ENCODE measurements around the gene KRTAP19-8. TPM values are rescaled to one million over a fixed set of nuclear protein-coding genes. Genes with fewer than 3 reads are reported as not detected.

Gene KRTAP19-8, protein sequence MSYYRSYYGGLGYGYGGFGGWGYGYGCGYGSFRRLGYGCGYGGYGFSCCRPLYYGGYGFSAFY
- total RNA-seq (not detected in 2 replicates), polyA plus RNA-seq (not detected in 2 replicates), polyA minus RNA-seq (not detected in 2 replicates)
- not detected for total RNA-seq (2013)

DNA sequence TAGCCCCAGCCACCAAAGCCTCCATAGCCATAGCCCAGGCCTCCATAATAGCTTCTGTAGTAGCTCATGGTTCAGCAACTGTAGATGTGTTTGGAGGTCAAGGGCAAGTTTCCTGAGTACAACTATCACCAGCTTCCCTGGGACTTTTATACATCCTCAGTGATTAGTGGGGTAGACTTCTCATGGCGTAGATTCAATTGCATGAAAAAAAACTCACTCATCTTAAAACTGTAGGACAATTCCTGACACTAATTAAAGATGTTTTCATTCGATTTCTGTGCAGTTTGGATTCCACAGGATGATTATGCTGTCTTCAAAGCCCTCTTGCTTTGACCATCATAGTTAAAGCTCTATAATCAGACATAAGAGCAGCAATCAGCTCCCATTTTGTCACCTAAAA lies at the start of gene KRTAP19-8:
TSS of gene KRTAP19-8 (minus strand) at position 101 of the 400 bp plus-strand sequence. CDS start at position 68, 33 bp downstream.
- Mint-ChIP-seq H3K4me3 (no peak within 1 kb of the TSS), H3K9me3 (ENCODE audit: insufficient read depth) (no peaks in the 10 kb centered on the region), H3K4me1 (no peaks in the 10 kb centered on the region), H3K27me3 (peaks cover 3% of the 10 kb centered on the region), H3K27ac (no peak within 1 kb of the TSS)
- intact Hi-C loops (cut with micrococcal nuclease) = no loop called here
- no peak within 1 kb of the TSS for H3K4me2 ChIP-seq (replicated peaks; ENCODE audit: low read depth, low read length, poor library complexity, severe bottlenecking)
- no peaks in the 10 kb centered on the region for H3K9me3 ChIP-seq (ENCODE audit: control extremely low read depth in 1 of 3, control insufficient read depth in 2 of 3, insufficient read depth in 1 of 3, low read length in 2 of 3)
- ATAC-seq (ENCODE audit: low read depth) (no peak), DNase-seq (no peak)
- H3K27ac ChIP-seq (ENCODE audit: low read length in 2 of 2) = no peak within 1 kb of the TSS
- H3K79me2 ChIP-seq (ENCODE audit: control insufficient read depth, insufficient read depth, low read length) = no peaks in the 10 kb centered on the region
- no peak within 1 kb of the TSS for H3K9ac ChIP-seq (ENCODE audit: low read length)
- ChIA-PET CTCF (no interaction called here), POLR2A (no interaction called here)
- H3K27me3 ChIP-seq (replicated peaks in 1 of 4; ENCODE audit: control extremely low read depth in 1 of 4, control insufficient read depth in 3 of 4, insufficient read depth in 4 of 4, low read length in 3 of 4) = peaks cover 0 to 3% (median 0%) of the 10 kb centered on the region in 4 experiments
- no peak within 1 kb of the TSS for H3K4me3 ChIP-seq (ENCODE audit: control extremely low read depth in 1 of 5, extremely low read depth in 1 of 5, insufficient read depth in 1 of 5, low read depth in 2 of 5, low read length in 4 of 5)
- TF ChIP-seq, protein P1, sequence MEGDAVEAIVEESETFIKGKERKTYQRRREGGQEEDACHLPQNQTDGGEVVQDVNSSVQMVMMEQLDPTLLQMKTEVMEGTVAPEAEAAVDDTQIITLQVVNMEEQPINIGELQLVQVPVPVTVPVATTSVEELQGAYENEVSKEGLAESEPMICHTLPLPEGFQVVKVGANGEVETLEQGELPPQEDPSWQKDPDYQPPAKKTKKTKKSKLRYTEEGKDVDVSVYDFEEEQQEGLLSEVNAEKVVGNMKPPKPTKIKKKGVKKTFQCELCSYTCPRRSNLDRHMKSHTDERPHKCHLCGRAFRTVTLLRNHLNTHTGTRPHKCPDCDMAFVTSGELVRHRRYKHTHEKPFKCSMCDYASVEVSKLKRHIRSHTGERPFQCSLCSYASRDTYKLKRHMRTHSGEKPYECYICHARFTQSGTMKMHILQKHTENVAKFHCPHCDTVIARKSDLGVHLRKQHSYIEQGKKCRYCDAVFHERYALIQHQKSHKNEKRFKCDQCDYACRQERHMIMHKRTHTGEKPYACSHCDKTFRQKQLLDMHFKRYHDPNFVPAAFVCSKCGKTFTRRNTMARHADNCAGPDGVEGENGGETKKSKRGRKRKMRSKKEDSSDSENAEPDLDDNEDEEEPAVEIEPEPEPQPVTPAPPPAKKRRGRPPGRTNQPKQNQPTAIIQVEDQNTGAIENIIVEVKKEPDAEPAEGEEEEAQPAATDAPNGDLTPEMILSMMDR (IDR thresholded peaks at IDR 0.05) = no peak
- TF ChIP-seq EZH2 (IDR thresholded peaks at IDR 0.05; ENCODE audit: borderline replicate concordance, insufficient read depth, low read depth, low read length, poor library complexity, severe bottlenecking) = no peak
- no peaks in the 10 kb centered on the region for H3K4me1 ChIP-seq (ENCODE audit: control insufficient read depth in 2 of 2, insufficient read depth in 2 of 2, low read length in 2 of 2)
- no peak within 1 kb of the TSS for H2AFZ ChIP-seq (ENCODE audit: insufficient read depth, low read depth, low read length, poor library complexity, severe bottlenecking)
- H3K36me3 ChIP-seq (replicated peaks in 1 of 2; ENCODE audit: control extremely low read depth in 1 of 2, control insufficient read depth in 1 of 2, extremely low read depth in 1 of 2, insufficient read depth in 2 of 2, low read length in 1 of 2) = no peaks in the 10 kb centered on the region
- WGBS (ENCODE audit: insufficient coverage) = 71% methylated on average over 1 of the region's 2 CpGs
- no peaks in the 10 kb centered on the region for H4K20me1 ChIP-seq (ENCODE audit: control insufficient read depth, insufficient read depth, low read length, poor library complexity, severe bottlenecking)

DNA sequence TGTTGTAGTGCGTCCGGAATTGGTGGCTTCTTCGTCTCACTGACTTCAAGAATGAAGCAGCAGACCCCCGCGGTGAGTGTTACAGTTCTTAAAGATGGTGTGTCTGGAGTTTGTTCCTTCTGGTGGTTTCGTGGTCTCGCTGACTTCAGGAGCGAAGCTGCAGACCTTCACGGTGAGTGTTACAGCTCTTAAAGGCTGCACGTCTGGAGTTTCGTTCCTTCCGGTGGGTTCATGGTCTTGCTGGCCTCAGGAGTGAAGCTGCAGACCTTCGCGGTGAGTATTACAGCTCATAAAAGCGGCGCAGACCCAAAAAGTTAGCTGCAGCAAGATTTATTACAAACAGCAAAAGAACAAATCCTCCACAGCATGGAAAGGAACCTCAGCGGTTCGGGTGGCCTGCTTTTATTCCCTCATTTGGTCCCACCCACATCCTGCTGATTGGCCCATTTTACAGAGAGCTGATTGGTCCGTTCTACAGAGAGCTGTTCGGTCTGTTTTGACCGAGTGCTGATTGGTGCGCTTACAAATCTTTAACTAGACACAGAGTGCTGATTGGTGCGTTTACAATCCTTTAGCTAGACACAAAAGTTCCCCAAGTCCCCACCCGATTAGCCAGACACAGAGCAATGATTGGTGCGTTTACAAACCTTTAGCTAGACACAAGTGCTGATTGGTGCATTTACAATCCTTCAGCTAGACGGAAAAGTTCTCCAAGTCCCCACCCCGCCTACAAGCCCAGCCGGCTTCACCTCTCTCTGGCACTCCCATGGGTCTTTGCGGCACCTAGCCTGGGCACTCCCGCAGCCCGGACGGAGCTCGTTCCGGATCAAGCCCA lies 49.6 kb upstream of the KRTAP19-8 start:
- Mint-ChIP-seq H3K9me3 (ENCODE audit: insufficient read depth) (peaks cover 2% of the 10 kb centered on the region), H3K27me3 (peaks cover 3% of the 10 kb centered on the region), H3K4me1 (peaks cover 3% of the 10 kb centered on the region), H3K27ac (no peak overlapping the region), H3K4me3 (no peak overlapping the region)
- WGBS (ENCODE audit: insufficient coverage) = 60% methylated on average over 27 of the region's 34 CpGs
- Histone ChIP-seq H3K9ac (ENCODE audit: low read length) (no peak overlapping the region), H3K4me1 (ENCODE audit: control insufficient read depth in 2 of 2, insufficient read depth in 2 of 2, low read length in 2 of 2) (no peaks in the 10 kb centered on the region), H3K27ac (ENCODE audit: low read length in 2 of 2) (no peak overlapping the region), H3K4me2 (replicated peaks; ENCODE audit: low read depth, low read length, poor library complexity, severe bottlenecking) (no peak overlapping the region), H2AFZ (ENCODE audit: insufficient read depth, low read depth, low read length, poor library complexity, severe bottlenecking) (peak overlapping the region; percentile 25), H3K4me3 (ENCODE audit: control extremely low read depth in 1 of 5, extremely low read depth in 1 of 5, insufficient read depth in 1 of 5, low read depth in 2 of 5, low read length in 4 of 5) (no peak overlapping the region), H3K9me3 (ENCODE audit: control extremely low read depth in 1 of 3, control insufficient read depth in 2 of 3, insufficient read depth in 1 of 3, low read length in 2 of 3) (peaks cover 0 to 6% (median 0%) of the 10 kb centered on the region in 3 donors), H4K20me1 (ENCODE audit: control insufficient read depth, insufficient read depth, low read length, poor library complexity, severe bottlenecking) (no peaks in the 10 kb centered on the region), H3K79me2 (ENCODE audit: control insufficient read depth, insufficient read depth, low read length) (no peaks in the 10 kb centered on the region), H3K36me3 (replicated peaks in 1 of 2; ENCODE audit: control extremely low read depth in 1 of 2, control insufficient read depth in 1 of 2, extremely low read depth in 1 of 2, insufficient read depth in 2 of 2, low read length in 1 of 2) (no peaks in the 10 kb centered on the region), H3K27me3 (replicated peaks in 1 of 4; ENCODE audit: control extremely low read depth in 1 of 4, control insufficient read depth in 3 of 4, insufficient read depth in 4 of 4, low read length in 3 of 4) (no peaks in the 10 kb centered on the region)
- POLR2A ChIA-PET = no interaction called here
- DNase-seq (no peak), ATAC-seq (ENCODE audit: low read depth) (no peak)
- no peak for TF ChIP-seq EZH2 (IDR thresholded peaks at IDR 0.05; ENCODE audit: borderline replicate concordance, insufficient read depth, low read depth, low read length, poor library complexity, severe bottlenecking)
- TF ChIP-seq, protein P1 (IDR thresholded peaks at IDR 0.05) = no peak
- CTCF ChIA-PET = interaction anchor here (0.8 to 2.4 kb wide), 4 partner anchors 8 to 1043 kb away, joined by 3 to 13 read pairs (median 4); no protein-coding TSS in a partner anchor
- intact Hi-C loops (cut with micrococcal nuclease) = loop anchor here (5.0 to 10.0 kb wide), 2 partner anchors 256 to 1613 kb away; no protein-coding TSS in a partner anchor

Measured in B cell (primary cell).